Measurements from ENCODE around the gene SPIRE1.

SPIRE1 gene

GRCh38 chr18:12657684-12658425 lies at the start of gene SPIRE1:
TSS of gene SPIRE1 (minus strand) at chr18:12658107. CDS start at chr18:12657866, 241 bp downstream.
- H3K27ac ChIP-seq, result peak within 1 kb of the TSS; percentile 95

GRCh38 chr18:12703664-12704063 lies 45.8 kb upstream of the SPIRE1 start:
- H3K27ac ChIP-seq, result peak overlapping the region; percentile 98
- no peak for TF ChIP-seq CTCF (conservative IDR thresholded peaks at IDR 0.05)

More at GRCh38 chr18:12657684-12658425, at the start of gene SPIRE1:
- TF ChIP-seq CTCF (conservative IDR thresholded peaks at IDR 0.05), result no peak

- H3K27ac ChIP-seq, result peak overlapping the region; percentile 98
- no peak for TF ChIP-seq CTCF (conservative IDR thresholded peaks at IDR 0.05)
Observed at GRCh38 chr18:12703096-12703567, 45.2 kb upstream of the SPIRE1 start.

GRCh38 chr18:12702221-12703095 lies 44.6 kb upstream of the SPIRE1 start, which contains the start of the genes CEP76 and PSMG2:
TSS of gene CEP76 (minus strand) at chr18:12702723. CDS start at chr18:12702548, 175 bp downstream.
TSS of gene PSMG2 (plus strand) at chr18:12703042. CDS start at chr18:12703108, 66 bp downstream.
- no peak for TF ChIP-seq CTCF (conservative IDR thresholded peaks at IDR 0.05)
- H3K27ac ChIP-seq, result peak within 1 kb of the TSS; percentile 98

- peak overlapping the region; percentile 98 for H3K27ac ChIP-seq
- no peak for TF ChIP-seq CTCF (conservative IDR thresholded peaks at IDR 0.05)
Observed at GRCh38 chr18:12701161-12701560, 43.3 kb upstream of the SPIRE1 start.

- H3K27ac ChIP-seq, result no peak overlapping the region
- TF ChIP-seq CTCF (conservative IDR thresholded peaks at IDR 0.05), result no peak
Observed at GRCh38 chr18:12699747-12700146, 41.8 kb upstream of the SPIRE1 start.

GRCh38 chr18:12694032-12694431 lies 36.1 kb upstream of the SPIRE1 start:
- TF ChIP-seq CTCF (conservative IDR thresholded peaks at IDR 0.05), result no peak
- H3K27ac ChIP-seq, result no peak overlapping the region

Data from VCaP (cell line).